ENCODE measurements around the gene KHNYN.

GRCh38 chr14:24399447-24399822 is 30.3 kb upstream of the KHNYN start:
- TF ChIP-seq CTCF (conservative IDR thresholded peaks at IDR 0.05 in 1 of 2, IDR thresholded peaks at IDR 0.05 in 1 of 2; ENCODE audit: extremely low read depth in 1 of 2, insufficient read depth in 1 of 2, low read depth in 1 of 2, low read length in 2 of 2): no peak
- TF ChIP-seq EZH2 (IDR thresholded peaks at IDR 0.05; ENCODE audit: borderline replicate concordance, low read length): no peak

All from mammary epithelial cell (primary cell).